HCT116 (cell line): ENCODE data around the gene KCNQ4.

ENCODE experiments used
- EZH2 ChIP-seq: fragments of 200-600 bp; sonication (generic); IDR thresholded peaks from 2 replicates; pipeline ENCODE4 v1.6.1; 2017; ENCODE audit warnings: antibody characterized with exemption, mixed run types
- JUND ChIP-seq: IDR thresholded peaks from 2 replicates; pipeline ENCODE4 v1.6.1; 2012
- POLR2A ChIP-seq: IDR thresholded peaks from 2 replicates; pipeline ENCODE4 v1.7.0; 2011; ENCODE audit warnings: borderline replicate concordance; ENCODE audit not compliant: insufficient read depth, insufficient read length; ENCODE audit errors: extremely low read depth
- POLR2AphosphoS5 ChIP-seq: IDR thresholded peaks from 2 replicates; pipeline ENCODE4 v1.6.1; 2011; ENCODE audit warnings: mild to moderate bottlenecking, low read depth, low read length, moderate library complexity
- TF ChIP-seq, protein P1 (sequence below): IDR thresholded peaks from 2 replicates; pipeline ENCODE4 v1.6.1; 2011; ENCODE audit warnings: mild to moderate bottlenecking, low read length, moderate library complexity; ENCODE audit not compliant: insufficient replicate concordance; ENCODE audit errors: extremely low read depth
- TF ChIP-seq, protein P2 (sequence below), 3 experiments: fragments of 200-600 bp in 1 of 3; sonication (generic) in 1 of 3; IDR thresholded peaks in 2 of 3; conservative IDR thresholded peaks in 1 of 3; 2 replicates each; pipeline ENCODE4 v1.5.1; 2012 to 2017; ENCODE audit warnings: low read depth in 2 of 3, low read length in 2 of 3, antibody characterized with exemption in 1 of 3, borderline replicate concordance in 1 of 3, control low read depth in 1 of 3, mild to moderate bottlenecking in 1 of 3, mixed read lengths in 1 of 3, mixed run types in 1 of 3, moderate library complexity in 1 of 3; ENCODE audit not compliant: insufficient read depth in 1 of 3

DNA sequence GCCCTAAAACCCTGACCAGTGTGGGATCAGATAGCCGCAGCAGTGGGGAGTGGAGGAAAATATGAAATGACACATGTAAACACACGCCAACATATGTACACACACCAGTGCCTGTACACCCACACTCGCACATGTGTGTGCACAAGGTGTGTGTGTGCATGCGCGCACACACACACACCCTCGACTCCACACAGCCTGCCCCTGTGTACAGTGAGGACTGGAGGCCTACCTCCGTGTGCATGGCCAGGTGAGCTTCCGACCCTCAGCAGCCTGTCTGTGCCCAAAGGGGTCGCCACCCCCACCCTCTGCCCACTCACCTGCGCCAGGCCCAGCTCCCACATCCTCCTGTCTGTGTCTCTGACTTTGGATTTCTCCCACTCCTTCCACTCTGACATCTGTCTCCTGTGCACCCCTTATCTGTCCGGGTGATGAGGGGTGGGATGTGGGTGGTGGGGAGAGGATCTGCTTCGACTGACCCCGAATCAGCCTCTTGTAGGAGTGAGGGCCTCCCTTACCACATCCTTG, 46.9 kb downstream of the KCNQ4 start:
- TF ChIP-seq, protein P1, sequence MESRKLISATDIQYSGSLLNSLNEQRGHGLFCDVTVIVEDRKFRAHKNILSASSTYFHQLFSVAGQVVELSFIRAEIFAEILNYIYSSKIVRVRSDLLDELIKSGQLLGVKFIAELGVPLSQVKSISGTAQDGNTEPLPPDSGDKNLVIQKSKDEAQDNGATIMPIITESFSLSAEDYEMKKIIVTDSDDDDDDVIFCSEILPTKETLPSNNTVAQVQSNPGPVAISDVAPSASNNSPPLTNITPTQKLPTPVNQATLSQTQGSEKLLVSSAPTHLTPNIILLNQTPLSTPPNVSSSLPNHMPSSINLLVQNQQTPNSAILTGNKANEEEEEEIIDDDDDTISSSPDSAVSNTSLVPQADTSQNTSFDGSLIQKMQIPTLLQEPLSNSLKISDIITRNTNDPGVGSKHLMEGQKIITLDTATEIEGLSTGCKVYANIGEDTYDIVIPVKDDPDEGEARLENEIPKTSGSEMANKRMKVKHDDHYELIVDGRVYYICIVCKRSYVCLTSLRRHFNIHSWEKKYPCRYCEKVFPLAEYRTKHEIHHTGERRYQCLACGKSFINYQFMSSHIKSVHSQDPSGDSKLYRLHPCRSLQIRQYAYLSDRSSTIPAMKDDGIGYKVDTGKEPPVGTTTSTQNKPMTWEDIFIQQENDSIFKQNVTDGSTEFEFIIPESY: no peak
- TF ChIP-seq, protein P2, sequence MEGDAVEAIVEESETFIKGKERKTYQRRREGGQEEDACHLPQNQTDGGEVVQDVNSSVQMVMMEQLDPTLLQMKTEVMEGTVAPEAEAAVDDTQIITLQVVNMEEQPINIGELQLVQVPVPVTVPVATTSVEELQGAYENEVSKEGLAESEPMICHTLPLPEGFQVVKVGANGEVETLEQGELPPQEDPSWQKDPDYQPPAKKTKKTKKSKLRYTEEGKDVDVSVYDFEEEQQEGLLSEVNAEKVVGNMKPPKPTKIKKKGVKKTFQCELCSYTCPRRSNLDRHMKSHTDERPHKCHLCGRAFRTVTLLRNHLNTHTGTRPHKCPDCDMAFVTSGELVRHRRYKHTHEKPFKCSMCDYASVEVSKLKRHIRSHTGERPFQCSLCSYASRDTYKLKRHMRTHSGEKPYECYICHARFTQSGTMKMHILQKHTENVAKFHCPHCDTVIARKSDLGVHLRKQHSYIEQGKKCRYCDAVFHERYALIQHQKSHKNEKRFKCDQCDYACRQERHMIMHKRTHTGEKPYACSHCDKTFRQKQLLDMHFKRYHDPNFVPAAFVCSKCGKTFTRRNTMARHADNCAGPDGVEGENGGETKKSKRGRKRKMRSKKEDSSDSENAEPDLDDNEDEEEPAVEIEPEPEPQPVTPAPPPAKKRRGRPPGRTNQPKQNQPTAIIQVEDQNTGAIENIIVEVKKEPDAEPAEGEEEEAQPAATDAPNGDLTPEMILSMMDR (IDR thresholded peaks at IDR 0.05 in 2 of 3, conservative IDR thresholded peaks at IDR 0.05 in 1 of 3; ENCODE audit: borderline replicate concordance in 1 of 3, insufficient read depth in 1 of 3, low read depth in 2 of 3, low read length in 2 of 3): no peak
- no peak for TF ChIP-seq POLR2A
- TF ChIP-seq POLR2AphosphoS5: no peak
- TF ChIP-seq JUND: no peak
- no peak for TF ChIP-seq EZH2
